WI38 (cell line): Measurements from ENCODE around the gene WBP4.
A peak's percentile ranks its signal among the peaks of the same experiment; 100 is the strongest.
"Not testable (repeated sequence)": the region's sequence is repeated elsewhere in the genome, so short reads cannot be mapped to it uniquely, and the experiment has no call there.

Experiments used
- H3K4me3 ChIP-seq: 2 replicates; pipeline ENCODE4 v1.5.1; 2011; ENCODE audit warnings: low read depth, mild to moderate bottlenecking, control low read depth, low read length
- TF ChIP-seq, protein P1 (sequence below): IDR thresholded peaks from 2 replicates; pipeline ENCODE4 v1.5.1; 2012; ENCODE audit warnings: low read depth, mild to moderate bottlenecking, control low read depth, low read length

The WBP4 gene

DNA sequence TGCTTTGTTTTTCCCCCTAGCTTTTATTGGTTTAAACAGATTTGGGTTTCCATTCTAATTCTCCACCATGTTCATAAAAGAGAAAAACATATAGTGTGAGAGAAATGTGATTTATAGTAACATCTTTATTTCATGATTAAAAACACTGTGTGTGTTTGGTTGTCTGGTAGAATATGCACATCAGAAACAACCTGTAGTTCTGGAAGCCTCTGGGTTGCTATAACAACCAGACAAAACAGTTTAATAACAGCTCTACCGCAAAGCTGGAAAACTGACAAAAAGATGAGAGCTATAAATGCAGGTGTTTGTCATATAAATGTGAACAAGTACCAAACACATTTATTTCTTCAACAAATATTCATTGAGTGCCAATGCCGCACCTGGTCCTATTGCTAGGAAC lies 61.5 kb downstream of the WBP4 start:
- H3K4me3 ChIP-seq, result no peak overlapping the region
- TF ChIP-seq, protein P1, sequence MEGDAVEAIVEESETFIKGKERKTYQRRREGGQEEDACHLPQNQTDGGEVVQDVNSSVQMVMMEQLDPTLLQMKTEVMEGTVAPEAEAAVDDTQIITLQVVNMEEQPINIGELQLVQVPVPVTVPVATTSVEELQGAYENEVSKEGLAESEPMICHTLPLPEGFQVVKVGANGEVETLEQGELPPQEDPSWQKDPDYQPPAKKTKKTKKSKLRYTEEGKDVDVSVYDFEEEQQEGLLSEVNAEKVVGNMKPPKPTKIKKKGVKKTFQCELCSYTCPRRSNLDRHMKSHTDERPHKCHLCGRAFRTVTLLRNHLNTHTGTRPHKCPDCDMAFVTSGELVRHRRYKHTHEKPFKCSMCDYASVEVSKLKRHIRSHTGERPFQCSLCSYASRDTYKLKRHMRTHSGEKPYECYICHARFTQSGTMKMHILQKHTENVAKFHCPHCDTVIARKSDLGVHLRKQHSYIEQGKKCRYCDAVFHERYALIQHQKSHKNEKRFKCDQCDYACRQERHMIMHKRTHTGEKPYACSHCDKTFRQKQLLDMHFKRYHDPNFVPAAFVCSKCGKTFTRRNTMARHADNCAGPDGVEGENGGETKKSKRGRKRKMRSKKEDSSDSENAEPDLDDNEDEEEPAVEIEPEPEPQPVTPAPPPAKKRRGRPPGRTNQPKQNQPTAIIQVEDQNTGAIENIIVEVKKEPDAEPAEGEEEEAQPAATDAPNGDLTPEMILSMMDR, result no peak

DNA sequence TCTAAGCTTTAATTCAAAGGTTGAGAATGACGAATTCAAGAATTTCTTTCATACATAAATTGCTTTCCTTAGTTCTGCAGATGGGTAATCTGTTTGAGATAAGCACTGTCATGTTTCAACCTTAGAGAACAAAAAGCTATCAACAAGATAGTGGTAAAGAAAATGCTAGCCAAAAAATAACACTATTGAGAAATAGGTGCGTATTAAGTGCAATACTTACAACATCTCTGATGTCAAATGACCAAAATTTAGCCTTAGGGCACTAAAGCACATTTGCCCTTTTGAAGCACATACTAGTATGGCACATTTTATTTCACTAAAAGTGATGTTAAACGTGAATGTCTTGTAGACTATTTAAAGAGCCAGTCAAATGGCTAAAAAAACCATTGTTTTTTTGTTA lies 66.4 kb downstream of the WBP4 start:
- TF ChIP-seq, protein P1, result no peak
- H3K4me3 ChIP-seq, result no peak overlapping the region

DNA sequence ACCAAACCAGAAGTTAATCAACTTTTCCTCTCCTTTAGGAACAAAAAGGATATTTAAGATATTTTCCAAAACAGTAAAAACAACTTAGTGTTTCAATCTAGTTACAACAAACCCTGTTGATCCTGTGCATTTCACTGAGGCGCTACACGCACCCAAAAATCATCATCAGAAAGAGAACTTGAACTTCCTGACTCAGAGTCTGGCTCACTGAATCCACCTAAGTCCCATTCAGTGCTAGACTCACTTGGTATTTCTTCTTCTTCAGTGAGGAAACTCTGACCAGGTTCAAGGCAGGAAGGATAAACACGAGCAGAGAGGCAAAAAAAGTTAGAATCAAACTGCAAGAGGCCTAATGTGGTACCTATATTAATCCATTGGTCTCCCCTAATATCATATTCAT lies 69.0 kb downstream of the WBP4 start:
- TF ChIP-seq, protein P1, result no peak
- peak overlapping the region; percentile 18; the same call in 1 of the 2 replicates for H3K4me3 ChIP-seq

DNA sequence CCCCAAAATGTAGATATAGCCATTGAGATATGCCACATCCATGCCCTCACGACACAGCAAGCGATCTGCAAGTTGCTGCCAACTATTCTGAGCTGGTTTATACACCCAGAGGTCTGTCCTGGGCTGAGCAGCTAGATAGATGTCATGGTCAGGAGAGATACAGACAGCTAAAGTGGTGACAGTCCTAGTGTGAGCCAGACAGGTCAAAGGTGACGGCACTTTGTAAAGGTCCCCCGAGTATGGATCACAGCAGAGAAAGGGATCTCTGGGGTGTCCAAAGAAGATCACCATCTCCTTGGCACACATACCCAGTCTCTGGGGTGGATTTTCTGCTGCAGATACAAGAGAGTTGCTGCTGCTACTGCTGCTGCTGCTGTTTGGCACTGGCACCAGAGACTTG lies 69.9 kb downstream of the WBP4 start:
- not testable (repeated sequence) for H3K4me3 ChIP-seq

DNA sequence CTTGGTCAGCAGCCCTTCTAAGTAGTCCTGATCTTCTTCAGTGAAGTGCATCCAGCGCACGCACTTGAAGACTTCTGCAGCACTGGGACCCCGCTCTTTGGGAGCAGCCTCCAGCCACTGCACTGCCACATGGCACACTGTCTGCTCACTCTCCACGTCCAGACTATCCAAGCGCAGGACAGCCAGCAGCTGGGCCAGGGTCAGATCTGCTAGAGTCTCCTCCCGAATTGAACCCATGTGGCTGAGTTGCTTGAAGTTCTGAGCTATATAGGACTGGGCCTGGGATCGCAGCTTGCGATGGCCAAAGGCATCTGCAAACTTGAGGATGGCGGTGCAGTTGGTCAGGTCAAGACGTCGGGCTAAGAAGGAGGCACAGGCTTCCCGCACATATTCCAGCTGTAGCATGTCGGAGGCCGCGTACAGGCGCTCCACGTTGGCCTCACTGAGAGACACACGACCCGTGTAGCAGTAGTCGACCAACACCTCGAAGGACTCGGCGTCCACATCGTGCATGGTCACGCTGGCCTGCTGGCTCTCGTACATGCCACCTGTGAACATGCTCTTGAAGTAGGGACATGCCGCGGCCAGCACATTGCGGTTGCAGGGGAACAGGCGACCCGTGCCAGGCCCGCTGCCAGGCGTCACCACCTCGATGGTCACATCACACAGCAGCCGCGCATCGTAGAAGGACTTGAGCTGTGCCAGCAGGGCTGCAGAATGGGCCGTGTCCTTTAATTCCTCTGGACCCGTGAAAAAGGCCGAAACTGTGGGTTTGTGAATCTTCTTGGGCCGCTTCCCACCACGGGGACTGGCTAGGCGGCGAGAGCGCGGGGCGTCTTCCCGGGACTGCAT lies 70.6 kb downstream of the WBP4 start:
- H3K4me3 ChIP-seq, result peak overlapping the region; percentile 78

DNA sequence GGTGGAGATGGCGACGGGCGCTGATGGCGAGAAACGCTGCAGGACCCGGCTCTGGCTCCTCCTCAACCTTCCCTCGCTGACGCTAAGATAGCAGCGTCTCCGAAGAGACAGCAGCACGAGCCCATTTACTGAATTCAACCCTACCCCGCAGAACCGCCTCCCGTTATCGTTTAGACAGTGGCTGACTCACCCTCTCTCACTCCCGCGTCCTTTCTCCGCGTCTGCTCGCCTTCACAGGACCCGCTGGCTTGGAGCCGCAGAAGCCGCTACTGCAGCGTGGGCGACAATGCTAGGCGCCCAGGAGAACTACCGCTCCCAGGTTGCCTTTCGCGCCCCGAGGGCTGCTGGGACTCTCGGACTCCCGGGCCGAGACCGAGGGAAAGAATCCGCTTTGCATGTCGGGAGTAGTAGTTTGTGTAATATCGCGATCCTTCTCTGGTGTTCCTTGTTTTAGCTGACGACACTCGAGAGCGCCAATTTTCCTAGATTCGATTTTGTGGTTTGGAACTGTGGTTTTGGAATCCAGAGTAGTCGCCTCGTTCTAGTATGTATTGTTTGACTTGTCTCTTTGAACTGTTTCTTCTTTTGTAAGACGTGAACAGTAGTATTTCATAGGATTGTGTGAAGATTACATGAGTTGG lies 71.3 kb downstream of the WBP4 start, which contains the start of gene KBTBD6:
TSS of gene KBTBD6 (minus strand) at position 291 of the 641 bp plus-strand sequence. CDS start 291 bp downstream, outside the sequence.
- TF ChIP-seq, protein P1, result no peak
- H3K4me3 ChIP-seq, result peak within 1 kb of the TSS; percentile 78
